Glomerular visceral epithelial cell (primary cell): ENCODE measurements around the gene DLGAP3.
"Not testable (repeated sequence)": the region's sequence is repeated elsewhere in the genome, so short reads cannot be mapped to it uniquely, and the experiment has no call there.

Experiments used
- DNase-seq: peaks from one replicate; pipeline ENCODE4 v3.0.0-alpha.2; 2016; ENCODE audit errors: extremely low spot score

The DLGAP3 gene

GRCh38 chr1:34929497-34929852 is at the start of gene DLGAP3:
TSS of gene DLGAP3 (minus strand) at chr1:34929650. CDS start at chr1:34905383, 24,267 bp downstream.
- peak; percentile 9 for DNase-seq

GRCh38 chr1:34978921-34979320 is 49.5 kb upstream of the DLGAP3 start:
- no peak for DNase-seq

GRCh38 chr1:34977858-34978257 is 48.4 kb upstream of the DLGAP3 start:
- DNase-seq = no peak

DNA sequence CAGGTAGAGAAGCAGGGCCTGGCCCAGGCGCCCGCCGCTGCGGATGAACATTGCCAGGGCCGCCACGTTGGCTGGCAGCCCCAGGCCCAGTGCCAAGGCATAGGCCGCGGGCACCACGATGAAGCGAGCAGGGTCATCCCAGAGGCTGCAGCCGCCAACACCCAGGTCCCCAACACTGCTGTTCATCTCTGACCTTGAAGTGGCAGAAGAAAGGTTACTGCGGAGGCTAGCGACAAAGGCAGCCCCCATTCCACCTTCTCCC is 47.7 kb upstream of the DLGAP3 start:
- no peak for DNase-seq

DNA sequence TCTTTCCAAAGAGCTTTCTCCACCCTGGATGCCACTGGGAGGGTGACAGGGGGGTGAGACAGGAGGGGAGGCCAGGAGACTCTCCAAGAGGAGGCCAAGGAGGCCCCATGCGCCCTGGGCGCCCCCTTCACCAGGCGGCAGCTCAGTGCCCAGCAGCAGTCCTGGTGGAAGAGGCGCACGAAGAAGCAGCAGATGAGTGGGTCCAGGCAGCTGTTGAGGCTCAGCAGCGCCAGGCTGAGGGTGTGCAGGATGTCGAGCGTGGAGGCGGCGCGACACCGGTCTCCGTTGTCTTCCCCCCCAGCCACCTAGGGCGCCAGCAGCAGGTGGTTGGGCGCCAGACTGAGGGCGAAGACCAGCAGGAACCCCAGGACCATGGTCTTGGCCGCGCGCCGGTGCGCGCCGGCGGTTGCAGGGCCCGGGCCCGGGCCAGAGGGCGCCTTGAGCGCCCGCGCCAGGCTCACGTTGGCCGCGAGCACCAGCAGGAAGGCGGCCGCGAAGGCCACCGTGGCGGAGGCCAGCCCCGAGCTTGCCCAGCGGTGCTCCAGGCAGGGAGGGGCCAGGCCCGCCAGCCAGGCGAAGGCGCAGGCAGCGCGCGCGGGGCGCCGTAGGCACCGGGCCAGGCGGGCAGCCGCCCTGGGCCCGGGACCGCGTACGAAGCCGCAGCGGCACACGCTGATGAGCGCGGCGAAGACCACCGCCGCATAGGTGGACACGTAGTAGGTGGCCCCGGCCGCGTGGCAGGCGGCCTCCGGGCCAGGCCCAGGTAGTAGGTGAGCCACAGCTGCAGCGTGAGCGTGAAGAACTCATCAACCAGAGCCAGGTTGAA is 47.1 kb upstream of the DLGAP3 start:
- no peak for DNase-seq

DNA sequence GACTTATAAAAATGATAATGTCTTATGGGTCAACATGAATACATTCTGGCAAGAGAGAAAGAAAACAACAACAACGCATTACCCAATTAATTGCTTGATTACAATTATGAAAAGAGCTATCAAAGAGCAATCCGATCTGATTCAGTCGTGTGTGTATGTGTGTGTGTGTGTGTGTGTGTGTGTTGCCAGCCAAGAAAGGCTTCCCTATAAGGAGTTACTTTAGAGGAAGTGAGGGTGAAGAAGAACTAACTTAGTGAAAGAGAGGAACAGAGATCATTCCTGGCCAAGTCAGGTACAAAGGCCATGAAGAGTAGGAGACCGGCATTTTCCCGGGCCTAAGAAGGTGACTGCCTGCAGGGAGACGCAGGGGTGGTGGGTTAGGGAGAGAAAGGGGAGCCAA is 46.3 kb upstream of the DLGAP3 start:
- DNase-seq = no peak

- DNase-seq = no peak
Measured at GRCh38 chr1:34975338-34975737, 45.9 kb upstream of the DLGAP3 start.

DNA sequence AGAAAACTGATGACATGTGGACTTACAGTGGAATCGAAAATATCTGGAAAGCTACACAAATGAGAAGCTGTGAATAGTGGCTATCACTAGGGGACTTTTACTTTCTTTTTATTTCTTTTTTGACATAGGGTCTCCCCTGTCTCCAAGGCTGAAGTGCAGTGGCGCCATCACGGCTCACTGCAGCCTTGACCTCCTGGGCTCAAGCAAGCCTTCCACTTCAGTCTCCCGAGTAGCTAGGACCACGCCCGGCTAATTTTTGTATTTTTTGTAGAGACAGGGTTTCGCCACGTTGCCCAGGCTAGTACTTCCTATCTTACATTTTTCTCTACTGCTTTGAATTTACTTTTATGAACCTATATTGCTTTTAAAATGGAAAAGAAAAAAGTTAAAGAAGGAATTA is 45.2 kb upstream of the DLGAP3 start:
- no peak for DNase-seq

DNA sequence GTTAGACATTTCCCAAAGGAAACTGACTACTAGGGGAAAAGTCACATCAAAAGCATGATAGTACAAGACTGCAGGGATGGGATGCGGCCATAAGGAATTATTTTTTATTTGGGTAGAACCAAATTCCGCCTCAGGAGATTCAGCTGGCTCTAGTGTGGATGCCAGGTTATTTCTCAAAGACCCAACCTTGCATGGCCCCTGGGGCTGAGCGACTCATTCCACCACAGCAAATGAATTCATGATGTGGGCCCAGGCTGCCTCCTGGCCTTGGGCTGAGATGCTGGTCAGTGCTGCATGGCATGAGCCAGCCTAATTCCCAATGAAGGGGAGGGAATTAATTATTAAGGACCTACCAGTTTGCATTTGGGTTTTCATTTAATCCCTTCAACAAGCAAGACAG is 43.9 kb upstream of the DLGAP3 start:
- no peak for DNase-seq

GRCh38 chr1:34970829-34971228 is 41.4 kb upstream of the DLGAP3 start:
- DNase-seq = no peak

- DNase-seq = no peak
Measured at GRCh38 chr1:34970220-34970735, 40.8 kb upstream of the DLGAP3 start.

- DNase-seq = not testable (repeated sequence)
Measured at GRCh38 chr1:34968297-34968696, 38.8 kb upstream of the DLGAP3 start.

DNA sequence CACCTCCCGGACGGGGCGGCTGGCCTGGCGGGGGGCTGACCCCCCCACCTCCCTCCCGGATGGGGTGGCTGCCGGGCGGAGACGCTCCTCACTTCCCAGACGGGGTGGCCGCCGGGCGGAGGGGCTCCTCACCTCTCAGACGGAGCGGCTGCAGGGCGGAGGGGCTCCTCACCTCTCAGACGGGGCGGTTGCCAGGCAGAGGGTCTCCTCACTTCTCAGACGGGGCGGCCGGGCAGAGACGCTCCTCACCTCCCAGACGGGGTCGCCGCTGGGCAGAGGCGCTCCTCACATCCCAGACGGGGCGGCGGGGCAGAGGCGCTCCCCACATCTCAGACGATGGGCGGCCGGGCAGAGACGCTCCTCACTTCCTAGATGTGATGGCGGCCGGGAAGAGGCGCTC is 38.2 kb upstream of the DLGAP3 start:
- not testable (repeated sequence) for DNase-seq

DNA sequence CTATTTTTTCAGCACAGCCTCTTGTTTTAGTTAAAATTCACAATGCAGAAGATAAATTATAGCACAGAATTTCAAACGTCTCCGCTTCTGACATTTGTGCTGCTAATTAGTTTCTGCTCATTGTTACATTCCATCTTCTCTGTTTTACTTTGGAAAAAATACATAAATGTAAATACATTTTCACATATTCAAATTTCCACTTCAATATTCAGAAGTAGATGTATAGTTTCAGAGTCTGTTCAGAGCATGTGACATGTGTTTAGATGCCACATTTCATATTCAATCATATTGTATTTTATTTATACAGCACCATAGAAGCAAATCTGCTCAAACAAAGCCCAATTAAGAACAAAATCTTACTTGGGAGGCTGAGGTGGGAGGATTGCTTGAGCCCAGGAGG is 36.1 kb upstream of the DLGAP3 start:
- no peak for DNase-seq

DNA sequence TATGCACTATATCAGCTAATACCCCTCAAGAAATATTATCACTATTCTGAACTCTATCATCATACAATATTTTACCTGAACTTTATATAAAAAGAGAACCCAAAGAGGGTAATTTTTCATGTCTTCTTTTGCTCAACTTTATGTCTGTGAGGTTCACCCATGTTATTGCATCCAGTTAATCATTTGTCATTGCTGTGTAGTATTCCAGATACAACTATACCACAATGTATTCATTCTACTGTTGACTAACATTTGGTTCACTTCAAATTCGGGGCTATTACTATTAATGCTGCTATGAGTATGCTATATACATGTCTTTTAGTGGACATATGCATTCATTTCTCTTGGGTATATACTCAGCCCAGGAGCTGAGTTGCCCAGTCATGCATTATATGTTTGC is 21.0 kb upstream of the DLGAP3 start:
- DNase-seq = no peak

DNA sequence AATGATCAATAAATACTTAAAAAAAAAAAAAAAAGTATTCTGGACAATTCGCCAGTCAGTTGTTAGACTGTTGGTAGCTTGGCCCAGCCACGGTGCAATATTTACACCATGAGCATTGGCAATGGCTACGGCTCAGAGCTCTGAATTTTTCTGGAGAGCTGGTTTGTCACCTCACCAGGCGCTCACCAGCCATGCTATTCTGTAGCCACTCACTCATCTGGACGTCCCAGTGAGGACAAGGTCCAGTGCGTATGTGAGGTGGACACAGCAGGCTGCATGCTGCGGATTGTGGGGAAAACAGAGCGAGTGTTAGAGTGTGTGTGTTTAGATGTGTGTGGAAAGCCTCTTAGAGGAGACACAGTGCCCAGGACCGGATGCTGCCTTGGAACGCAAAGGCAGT is 19.3 kb upstream of the DLGAP3 start:
- DNase-seq = not testable (repeated sequence)

- DNase-seq = not testable (repeated sequence)
Measured at GRCh38 chr1:34947641-34948314, 18.3 kb upstream of the DLGAP3 start.

DNA sequence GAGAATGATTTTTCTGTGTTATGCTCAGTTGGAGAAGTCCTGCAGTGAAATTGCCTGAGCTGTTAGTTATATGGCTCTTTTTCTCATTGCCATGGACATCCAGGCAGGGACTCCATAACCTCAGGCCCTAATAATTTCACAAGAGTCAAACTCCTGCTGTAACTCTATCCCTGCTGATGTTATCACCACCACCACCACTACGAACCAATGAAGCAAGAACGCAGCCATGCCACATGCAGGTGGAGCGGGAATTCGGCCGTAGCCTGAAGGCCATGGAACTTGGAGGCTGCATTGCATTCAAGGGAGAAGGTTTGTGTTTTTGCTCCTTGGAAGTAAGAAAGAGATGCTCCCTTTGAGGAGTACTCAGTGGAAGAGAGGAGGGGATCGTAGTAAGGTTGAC is 16.8 kb upstream of the DLGAP3 start:
- no peak for DNase-seq

- not testable (repeated sequence) for DNase-seq
Measured at GRCh38 chr1:34941798-34942197, 12.3 kb upstream of the DLGAP3 start.

- no peak for DNase-seq
Measured at GRCh38 chr1:34930702-34931071, 1.2 kb upstream of the DLGAP3 start.

DNA sequence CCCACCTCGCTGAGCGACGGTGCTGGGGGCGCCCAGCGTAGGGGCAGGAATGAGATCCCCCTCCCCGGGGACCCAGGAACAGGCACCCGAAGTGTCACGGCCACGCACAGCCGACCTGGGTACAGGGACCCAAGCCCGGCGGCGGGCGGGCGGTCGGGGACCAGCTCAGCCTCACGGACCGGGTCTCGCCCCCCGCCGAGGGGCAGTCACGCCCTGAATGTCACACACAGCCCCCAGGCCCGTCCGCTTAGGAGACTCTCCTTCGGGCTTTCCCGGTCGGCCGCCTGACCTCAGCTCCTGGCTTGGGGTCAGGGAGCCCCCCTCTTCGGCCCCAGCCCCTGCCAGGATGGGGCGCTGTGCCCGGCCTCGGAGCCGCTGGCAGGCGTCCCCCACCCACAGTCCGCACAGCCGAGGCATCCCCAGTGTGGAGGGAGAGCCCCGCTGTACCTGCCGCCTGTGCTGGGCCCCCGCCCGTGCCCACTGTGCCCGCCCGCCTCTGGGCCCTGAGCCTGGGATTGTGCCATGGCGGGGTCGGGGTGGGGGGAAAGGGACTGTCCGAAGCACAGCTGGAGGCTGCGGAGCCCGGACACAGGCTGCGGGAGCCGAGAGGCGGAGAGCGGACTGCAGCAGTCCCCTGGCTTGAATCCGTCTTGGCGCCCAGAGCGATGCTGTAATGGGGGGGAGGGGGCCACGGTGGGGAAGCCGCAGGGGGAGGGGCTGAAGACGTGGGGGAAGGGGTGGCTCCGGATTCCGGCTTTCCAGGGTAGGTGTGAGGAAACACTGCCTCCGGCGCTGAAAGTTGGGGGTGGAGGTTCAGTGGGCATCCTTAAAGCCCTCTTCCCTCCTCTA is 627 bp upstream of the DLGAP3 start:
- DNase-seq = no peak

GRCh38 chr1:34928699-34929496 is 552 bp downstream of the DLGAP3 start:
- no peak for DNase-seq
